Panc1 (cell line): Measurements from ENCODE around the gene HLA-B.

Experiments used
- POLR2AphosphoS5 ChIP-seq: IDR thresholded peaks from 2 replicates; pipeline ENCODE4 v1.6.1; 2012; ENCODE audit warnings: mild to moderate bottlenecking, low read depth, low read length, moderate library complexity
- SIN3A ChIP-seq: IDR thresholded peaks from 2 replicates; pipeline ENCODE4 v1.6.1; 2012; ENCODE audit warnings: low read depth, mild to moderate bottlenecking, low read length, moderate library complexity, borderline replicate concordance; ENCODE audit not compliant: insufficient read depth
- TF ChIP-seq, protein P1 (sequence below): fragments of 450-650 bp; IDR thresholded peaks from 2 replicates; pipeline ENCODE4 v1.5.1; 2017; ENCODE audit warnings: mild to moderate bottlenecking
- TF ChIP-seq, protein P2 (sequence below), 2 experiments: IDR thresholded peaks; 2 replicates each; pipeline ENCODE4 v1.6.1; 2011 to 2012; ENCODE audit warnings: low read depth in 2 of 2, control low read depth in 1 of 2, low read length in 1 of 2, mild to moderate bottlenecking in 1 of 2, moderate library complexity in 1 of 2; ENCODE audit not compliant: insufficient read depth in 1 of 2

DNA sequence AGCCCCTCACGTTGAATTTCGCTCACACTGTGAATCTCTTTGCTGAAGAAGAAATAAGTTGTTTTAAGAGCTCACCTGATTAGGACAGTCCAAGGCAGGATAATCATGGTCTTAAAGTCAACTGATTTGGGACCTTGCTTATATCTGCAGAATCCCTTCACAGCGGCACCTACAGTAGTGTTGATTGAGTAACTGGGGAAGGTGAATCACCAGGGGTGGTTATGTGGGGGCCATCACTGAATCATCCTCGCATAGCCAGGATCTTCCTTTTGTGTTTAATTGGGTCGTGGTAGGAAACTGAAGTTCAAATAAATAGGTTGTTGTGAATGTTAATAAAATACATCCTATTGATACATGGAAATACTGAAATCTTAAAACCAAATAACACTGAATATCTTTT is 26.2 kb upstream of the HLA-B start:
- TF ChIP-seq, protein P1, sequence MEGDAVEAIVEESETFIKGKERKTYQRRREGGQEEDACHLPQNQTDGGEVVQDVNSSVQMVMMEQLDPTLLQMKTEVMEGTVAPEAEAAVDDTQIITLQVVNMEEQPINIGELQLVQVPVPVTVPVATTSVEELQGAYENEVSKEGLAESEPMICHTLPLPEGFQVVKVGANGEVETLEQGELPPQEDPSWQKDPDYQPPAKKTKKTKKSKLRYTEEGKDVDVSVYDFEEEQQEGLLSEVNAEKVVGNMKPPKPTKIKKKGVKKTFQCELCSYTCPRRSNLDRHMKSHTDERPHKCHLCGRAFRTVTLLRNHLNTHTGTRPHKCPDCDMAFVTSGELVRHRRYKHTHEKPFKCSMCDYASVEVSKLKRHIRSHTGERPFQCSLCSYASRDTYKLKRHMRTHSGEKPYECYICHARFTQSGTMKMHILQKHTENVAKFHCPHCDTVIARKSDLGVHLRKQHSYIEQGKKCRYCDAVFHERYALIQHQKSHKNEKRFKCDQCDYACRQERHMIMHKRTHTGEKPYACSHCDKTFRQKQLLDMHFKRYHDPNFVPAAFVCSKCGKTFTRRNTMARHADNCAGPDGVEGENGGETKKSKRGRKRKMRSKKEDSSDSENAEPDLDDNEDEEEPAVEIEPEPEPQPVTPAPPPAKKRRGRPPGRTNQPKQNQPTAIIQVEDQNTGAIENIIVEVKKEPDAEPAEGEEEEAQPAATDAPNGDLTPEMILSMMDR = no peak
- TF ChIP-seq, protein P2, sequence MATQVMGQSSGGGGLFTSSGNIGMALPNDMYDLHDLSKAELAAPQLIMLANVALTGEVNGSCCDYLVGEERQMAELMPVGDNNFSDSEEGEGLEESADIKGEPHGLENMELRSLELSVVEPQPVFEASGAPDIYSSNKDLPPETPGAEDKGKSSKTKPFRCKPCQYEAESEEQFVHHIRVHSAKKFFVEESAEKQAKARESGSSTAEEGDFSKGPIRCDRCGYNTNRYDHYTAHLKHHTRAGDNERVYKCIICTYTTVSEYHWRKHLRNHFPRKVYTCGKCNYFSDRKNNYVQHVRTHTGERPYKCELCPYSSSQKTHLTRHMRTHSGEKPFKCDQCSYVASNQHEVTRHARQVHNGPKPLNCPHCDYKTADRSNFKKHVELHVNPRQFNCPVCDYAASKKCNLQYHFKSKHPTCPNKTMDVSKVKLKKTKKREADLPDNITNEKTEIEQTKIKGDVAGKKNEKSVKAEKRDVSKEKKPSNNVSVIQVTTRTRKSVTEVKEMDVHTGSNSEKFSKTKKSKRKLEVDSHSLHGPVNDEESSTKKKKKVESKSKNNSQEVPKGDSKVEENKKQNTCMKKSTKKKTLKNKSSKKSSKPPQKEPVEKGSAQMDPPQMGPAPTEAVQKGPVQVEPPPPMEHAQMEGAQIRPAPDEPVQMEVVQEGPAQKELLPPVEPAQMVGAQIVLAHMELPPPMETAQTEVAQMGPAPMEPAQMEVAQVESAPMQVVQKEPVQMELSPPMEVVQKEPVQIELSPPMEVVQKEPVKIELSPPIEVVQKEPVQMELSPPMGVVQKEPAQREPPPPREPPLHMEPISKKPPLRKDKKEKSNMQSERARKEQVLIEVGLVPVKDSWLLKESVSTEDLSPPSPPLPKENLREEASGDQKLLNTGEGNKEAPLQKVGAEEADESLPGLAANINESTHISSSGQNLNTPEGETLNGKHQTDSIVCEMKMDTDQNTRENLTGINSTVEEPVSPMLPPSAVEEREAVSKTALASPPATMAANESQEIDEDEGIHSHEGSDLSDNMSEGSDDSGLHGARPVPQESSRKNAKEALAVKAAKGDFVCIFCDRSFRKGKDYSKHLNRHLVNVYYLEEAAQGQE (IDR thresholded peaks at IDR 0.05; ENCODE audit: insufficient read depth in 1 of 2, low read depth in 2 of 2, low read length in 1 of 2) = no peak
- TF ChIP-seq POLR2AphosphoS5 (no peak), SIN3A (no peak)
